ENCODE results near the gene NIFK.
"Not testable (repeated sequence)": the region's sequence is repeated elsewhere in the genome, so short reads cannot be mapped to it uniquely, and the experiment has no call there.

The NIFK gene

DNA sequence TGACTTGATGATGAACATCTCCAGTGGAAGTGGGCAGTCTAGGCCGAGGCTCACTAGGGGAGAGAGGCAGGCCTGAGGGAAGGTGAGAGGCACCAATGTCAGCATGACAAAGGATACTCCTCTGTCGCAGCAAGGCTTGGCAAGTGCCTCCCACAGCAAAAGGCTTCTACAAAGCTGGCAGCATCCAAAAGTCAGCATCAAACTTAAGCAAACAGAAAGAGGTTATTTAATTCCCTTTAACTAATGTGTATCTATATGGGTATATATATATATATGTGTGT lies 41.6 kb downstream of the NIFK start:
- DNase-seq (ENCODE audit: low read depth): no peak

DNA sequence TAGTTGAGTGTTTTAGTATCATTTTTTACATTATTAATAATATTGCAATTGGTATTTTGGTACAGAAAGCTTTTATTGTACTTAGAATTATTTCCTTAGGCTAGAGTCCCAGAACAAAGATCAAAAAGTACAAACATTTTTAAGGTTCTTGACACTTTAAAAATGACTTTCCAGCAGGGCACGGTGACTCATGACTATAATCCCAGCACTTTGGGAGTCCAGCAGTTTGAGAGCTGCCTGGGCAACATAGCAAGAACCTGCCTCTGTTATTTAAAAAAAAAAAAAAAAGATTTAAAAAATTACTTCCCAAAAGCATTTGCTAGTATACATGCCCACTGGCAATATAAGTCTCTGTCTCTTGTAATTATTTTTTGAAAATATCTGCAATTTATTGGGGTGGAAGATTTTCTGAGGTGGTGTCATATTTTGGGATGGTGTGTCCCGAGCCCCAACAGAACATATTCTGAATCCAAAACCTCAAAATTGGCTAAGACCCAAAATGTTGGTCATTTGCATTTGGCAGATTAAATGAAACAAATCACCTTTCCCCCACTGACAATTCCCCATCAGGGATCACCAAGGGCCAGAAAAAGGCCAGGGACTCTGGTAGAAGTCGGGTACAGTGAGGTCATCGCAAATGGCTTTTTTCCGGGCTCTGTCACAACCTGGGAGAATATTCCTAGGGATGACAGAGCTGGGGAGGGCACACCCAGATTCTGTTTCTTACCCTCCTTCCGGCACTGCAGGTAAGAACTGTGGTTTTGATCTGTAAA lies 42.1 kb downstream of the NIFK start:
- DNase-seq (ENCODE audit: low read depth): peak; percentile 61

DNA sequence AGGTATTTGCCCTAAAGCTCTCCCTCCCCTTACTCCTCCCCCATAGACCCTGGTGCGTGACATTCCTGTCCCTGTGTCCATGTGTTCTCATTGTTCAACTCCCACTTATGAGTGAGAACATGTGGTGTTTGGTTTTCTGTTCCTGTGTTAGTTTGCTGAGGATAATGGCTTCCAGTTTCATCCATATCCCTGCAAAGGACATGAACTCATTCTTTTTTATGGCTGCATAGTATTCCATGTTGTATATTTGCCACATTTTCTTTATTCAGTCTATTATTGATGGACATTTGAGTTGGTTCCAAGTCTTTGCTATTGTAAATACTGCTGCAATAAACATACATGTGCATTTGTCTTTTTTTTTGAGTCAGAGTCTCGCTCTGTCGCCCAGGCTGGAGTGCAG lies 46.1 kb downstream of the NIFK start:
- not testable (repeated sequence) for DNase-seq (ENCODE audit: low read depth)

DNA sequence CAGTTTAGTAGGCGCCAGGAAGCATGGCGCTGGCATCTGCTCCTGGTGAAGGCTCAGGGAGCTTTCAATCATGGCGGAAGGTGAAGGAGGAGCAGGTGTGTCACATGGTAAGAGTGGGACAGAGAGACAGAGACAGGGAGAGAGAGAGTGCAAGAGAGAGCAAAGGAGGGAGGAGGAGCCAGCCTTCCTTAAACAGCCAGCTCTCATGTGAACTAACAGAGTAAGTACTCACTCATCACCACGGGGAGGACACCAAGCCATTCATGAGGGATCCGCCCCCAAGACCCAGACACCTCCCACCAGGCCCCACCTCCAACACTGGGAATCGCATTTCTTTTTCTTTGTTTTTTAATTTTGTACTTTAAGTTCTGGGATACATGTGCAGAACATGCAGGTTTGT lies 46.6 kb downstream of the NIFK start:
- DNase-seq (ENCODE audit: low read depth): no peak

DNA sequence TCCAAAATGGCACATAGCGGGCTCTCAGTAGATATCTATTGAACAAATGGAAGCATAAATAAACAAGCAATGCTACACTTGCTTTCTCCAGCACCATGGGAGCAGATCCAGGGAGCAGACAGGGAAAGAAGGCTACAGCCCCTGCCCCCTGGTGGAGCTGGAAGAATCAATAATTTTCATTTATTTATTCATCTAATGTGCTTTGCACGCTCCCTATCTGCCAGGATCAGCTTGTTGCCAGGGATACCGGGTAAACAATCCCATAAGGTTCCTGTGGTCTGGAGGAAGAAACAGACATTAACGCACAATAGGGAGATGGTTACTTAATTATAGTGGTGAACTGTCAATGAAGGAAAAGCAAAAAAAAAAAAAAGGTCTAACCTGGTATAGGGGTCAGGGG lies 47.3 kb downstream of the NIFK start:
- DNase-seq (ENCODE audit: low read depth): peak; percentile 55

DNA sequence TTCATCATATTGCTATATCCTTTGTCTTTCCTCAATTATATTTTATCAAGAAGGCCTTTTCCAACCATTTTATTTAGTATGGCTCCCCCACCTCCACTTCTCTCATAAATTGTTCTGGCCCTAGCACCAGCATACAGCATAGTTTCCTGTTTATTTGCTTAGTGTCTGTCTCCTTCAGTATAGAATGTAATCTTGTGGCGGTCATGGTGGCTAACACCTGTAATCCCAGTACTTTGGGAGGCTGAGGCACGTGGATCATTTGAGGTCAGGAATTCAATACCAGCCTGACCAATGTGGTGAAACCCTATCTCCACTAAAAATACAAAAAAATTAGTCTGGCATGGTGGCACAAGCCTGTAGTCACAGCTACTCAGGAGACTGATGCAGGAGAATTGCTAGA lies 47.9 kb downstream of the NIFK start:
- no peak for DNase-seq (ENCODE audit: low read depth)

DNA sequence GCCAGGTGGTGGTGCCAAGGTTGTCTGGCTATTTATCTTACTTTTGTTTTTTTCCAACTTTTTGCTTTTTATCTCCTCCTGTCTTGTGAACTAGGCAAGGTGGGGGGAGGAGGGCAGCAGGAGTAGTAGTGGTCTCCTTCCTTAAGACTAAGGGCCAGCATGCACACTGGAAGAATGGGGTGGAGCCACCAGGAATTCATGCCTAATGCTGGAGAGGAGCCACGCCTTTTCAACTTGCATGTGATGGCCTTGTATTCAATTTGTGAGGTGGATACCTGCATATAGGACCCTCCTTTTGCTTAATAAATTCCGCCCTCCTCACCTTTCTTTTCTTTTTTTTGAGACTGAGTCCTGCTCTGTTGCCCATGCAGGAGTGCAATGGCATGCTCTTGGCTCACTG lies 49.8 kb downstream of the NIFK start:
- DNase-seq (ENCODE audit: low read depth): no peak

DNA sequence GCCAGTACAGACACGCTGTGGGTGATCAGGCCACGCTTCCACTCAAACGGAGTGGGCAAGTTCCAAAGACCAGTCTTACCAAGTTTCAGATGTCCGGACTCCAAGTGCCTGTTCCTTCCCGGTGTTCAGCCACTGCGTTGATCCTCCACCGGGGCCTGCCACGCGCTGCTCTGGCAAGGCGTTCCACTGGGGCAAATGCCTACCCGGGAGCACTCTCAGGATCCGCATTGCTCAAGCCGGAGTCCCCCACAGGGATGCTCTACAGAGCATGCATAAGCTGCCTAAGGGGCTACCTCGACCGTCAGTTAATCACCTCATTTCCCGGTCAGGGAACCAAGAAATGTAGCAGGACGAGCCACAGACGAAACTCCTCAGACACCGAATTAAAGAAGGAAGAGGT lies 50.5 kb downstream of the NIFK start:
- no peak for DNase-seq (ENCODE audit: low read depth)

DNA sequence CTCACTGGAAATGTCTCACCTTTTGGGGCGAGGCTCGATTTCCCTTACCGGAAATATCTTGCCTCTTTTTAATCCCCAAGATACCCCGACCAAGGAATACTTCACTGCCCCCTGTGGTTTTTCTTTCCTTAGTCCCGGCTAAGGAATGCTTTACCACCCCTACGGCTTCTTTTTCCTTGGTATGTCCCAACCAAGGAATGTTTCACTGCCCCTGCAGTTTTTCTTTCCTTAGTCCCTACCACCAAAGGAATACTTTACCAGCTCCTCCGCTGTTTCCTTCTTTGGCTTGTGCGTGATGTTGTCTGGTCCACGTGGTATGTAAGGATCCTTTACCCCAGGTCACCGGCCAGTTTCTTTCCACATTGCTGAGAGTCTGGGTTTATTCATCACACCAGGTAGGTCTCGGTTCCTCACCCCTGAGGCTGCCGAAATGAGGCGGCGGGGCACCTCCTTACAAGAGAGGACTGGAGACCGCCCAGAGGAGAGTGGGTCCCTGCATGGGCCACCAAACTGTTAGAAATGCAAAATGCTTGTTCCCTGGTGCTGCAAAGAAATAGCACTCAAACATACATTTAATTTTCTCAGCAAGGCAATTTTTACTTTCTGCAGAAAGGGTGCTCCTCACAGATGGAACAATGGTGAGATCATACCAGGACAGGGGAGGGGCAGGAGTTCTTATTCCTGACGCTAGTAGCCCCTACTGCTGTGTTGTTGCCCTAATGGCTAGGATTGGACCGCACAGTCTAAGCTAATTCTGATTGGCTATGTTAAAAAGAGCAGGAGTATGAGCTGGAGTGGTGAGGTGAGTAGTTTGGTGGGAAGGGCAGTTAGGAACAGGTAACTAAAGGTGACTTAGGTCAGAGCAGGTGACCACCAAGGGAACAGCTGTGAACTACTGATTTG lies 54.0 kb downstream of the NIFK start:
- DNase-seq (ENCODE audit: low read depth): no peak

DNA sequence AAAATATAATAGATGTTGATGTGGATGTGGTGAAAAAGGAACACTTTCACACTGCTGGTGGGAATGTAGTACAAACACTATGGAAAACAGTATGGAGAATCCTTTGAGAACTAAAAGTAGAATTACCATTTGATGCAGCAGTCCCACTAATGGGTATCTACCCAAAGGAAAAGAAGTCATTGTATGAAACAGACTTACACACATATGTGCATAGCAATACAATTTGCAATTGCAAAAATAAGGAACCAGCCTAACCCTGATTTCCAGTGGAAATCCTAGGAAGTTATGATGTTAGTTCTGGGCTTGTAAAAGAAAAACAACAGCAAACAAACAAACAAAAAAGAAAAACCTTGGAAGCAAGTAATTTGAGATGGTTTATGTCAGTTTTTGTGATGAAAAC lies 58.8 kb downstream of the NIFK start:
- DNase-seq (ENCODE audit: low read depth): no peak
